ENCODE data around the gene LRRK2.

DNA sequence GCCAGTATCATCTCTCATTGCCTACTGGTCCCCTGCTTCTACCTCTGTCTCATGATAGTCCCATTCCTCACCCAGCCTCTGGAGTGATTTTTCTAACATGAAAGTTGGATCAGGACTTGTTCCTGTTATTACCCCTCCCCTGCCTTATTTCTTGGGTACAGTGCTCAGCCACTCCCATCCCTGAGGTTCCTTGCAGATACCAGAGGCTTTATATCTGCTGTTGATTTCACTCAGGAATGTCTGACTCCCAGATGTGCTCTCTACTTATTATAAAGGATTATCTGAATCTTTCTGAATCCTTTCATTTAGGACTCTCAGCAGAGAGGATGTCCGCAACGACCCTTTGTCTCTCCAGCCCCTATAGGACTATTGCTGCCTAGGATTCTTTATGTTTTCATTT is 111.2 kb downstream of the LRRK2 start:
- TF ChIP-seq, protein P1, sequence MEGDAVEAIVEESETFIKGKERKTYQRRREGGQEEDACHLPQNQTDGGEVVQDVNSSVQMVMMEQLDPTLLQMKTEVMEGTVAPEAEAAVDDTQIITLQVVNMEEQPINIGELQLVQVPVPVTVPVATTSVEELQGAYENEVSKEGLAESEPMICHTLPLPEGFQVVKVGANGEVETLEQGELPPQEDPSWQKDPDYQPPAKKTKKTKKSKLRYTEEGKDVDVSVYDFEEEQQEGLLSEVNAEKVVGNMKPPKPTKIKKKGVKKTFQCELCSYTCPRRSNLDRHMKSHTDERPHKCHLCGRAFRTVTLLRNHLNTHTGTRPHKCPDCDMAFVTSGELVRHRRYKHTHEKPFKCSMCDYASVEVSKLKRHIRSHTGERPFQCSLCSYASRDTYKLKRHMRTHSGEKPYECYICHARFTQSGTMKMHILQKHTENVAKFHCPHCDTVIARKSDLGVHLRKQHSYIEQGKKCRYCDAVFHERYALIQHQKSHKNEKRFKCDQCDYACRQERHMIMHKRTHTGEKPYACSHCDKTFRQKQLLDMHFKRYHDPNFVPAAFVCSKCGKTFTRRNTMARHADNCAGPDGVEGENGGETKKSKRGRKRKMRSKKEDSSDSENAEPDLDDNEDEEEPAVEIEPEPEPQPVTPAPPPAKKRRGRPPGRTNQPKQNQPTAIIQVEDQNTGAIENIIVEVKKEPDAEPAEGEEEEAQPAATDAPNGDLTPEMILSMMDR (IDR thresholded peaks at IDR 0.05): no peak
- TF ChIP-seq POLR2A (IDR thresholded peaks at IDR 0.05): no peak
